K562 (cell line): Measurements from ENCODE around the gene FRMD4B. TPM values are rescaled to one million over a fixed set of nuclear protein-coding genes. Genes with fewer than 3 reads are reported as not detected.

Experiments
- ATAC-seq: fragments of 200-7000 bp; cut with Tn5 transposase; 3 replicates; pipeline ENCODE4 v1.9.1; 2020; ENCODE audit warnings: moderate library complexity
- BruUV-seq: library from RNA; stranded (reverse); fragments of 400-500 nt; replicated peaks from 2 replicates; lab custom pipeline; 2021; lab: Mats Ljungman, UMichigan
- CTCF ChIA-PET: fragments of 300-600 bp; formaldehyde crosslinking; extraction: SDS; loops from one replicate; lab custom pipeline; 2021; ENCODE audit warnings: low intra/inter-chr PET ratio; lab: Yijun Ruan, JAX
- POLR2A ChIA-PET: fragments of 300-600, 350-650 bp; sonication (Branson Sonifier 250); formaldehyde crosslinking; extraction: SDS; loops from one replicate; lab custom pipeline; 2021; ENCODE audit warnings: antibody characterized with exemption, inconsistent platforms; lab: Yijun Ruan, JAX
- DNase-seq, 4 experiments: peaks; one replicate each; pipeline versions ENCODE4 v3.0.0 to v3.0.0-alpha.2; 2011 to 2018; ENCODE audit warnings: low spot score in 3 of 4, mixed read lengths in 3 of 4; ENCODE audit errors: extremely low read depth in 1 of 4
- FAIRE-seq: peaks from 2 replicates; lab custom pipeline; 2011; peaks lifted over from hg19 to GRCh38; lab: Jason Lieb, UNC
- H2AFZ ChIP-seq: 2 replicates; pipeline ENCODE4 v1.6.0; 2011; ENCODE audit warnings: low read depth, low read length, control low read depth, inconsistent platforms
- H3K27ac ChIP-seq: fragments of 200-600 bp; 3 replicates; pipeline ENCODE4 v1.8.0; 2011; ENCODE audit warnings: low read depth, mild to moderate bottlenecking, control low read depth, inconsistent platforms, low read length, moderate library complexity, mixed read lengths; ENCODE audit errors: extremely low read depth
- H3K27me3 ChIP-seq, 2 experiments: fragments of 300-600 bp in 1 of 2; 2 replicates in 1 of 2; 3 replicates in 1 of 2; pipeline versions ENCODE4 v1.6.0 to v1.8.0; 2011; ENCODE audit warnings: inconsistent platforms in 2 of 2, low read length in 2 of 2, mild to moderate bottlenecking in 1 of 2, mixed read lengths in 1 of 2, moderate library complexity in 1 of 2; ENCODE audit not compliant: control insufficient read depth in 2 of 2, insufficient read depth in 2 of 2
- H3K36me3 ChIP-seq: fragments of 300-600 bp; 3 replicates; pipeline ENCODE4 v1.8.0; 2011; ENCODE audit warnings: mild to moderate bottlenecking, low read length, inconsistent platforms; ENCODE audit not compliant: control insufficient read depth, insufficient read depth
- H3K4me1 ChIP-seq, 2 experiments: fragments of 200-600 bp in 1 of 2; replicated peaks in 1 of 2; 2 replicates in 1 of 2; 3 replicates in 1 of 2; pipeline versions ENCODE4 v1.5.1 to v1.8.0; 2011; ENCODE audit warnings: inconsistent platforms in 2 of 2, low read length in 2 of 2, mild to moderate bottlenecking in 1 of 2, mixed read lengths in 1 of 2, moderate library complexity in 1 of 2; ENCODE audit not compliant: control insufficient read depth in 2 of 2, insufficient read depth in 2 of 2
- H3K4me2 ChIP-seq: 2 replicates; pipeline ENCODE4 v1.6.1; 2011; ENCODE audit warnings: low read length, control low read depth, inconsistent platforms, mixed read lengths; ENCODE audit not compliant: insufficient read depth
- H3K4me3 ChIP-seq: fragments of 200-600 bp; sonication (generic), shearing (Covaris generic); 2 replicates; pipeline ENCODE4 v1.5.1; 2016; ENCODE audit warnings: control low read depth, inconsistent platforms
- H3K79me2 ChIP-seq: fragments of 200-600 bp; 3 replicates; pipeline ENCODE4 v1.8.0; 2011; ENCODE audit warnings: low read length, inconsistent platforms; ENCODE audit not compliant: control insufficient read depth, insufficient read depth
- H3K9ac ChIP-seq, 2 experiments: 2 replicates each; pipeline versions ENCODE4 v1.6.0 to v1.6.1; 2011; ENCODE audit warnings: low read depth in 2 of 2, low read length in 2 of 2, control low read depth in 1 of 2, inconsistent platforms in 1 of 2, mild to moderate bottlenecking in 1 of 2, mixed read lengths in 1 of 2; ENCODE audit not compliant: insufficient read depth in 1 of 2
- H3K9me1 ChIP-seq: one replicate; pipeline ENCODE4 v1.6.0; 2011; ENCODE audit warnings: inconsistent platforms, mild to moderate bottlenecking, low read length, moderate library complexity; ENCODE audit not compliant: control insufficient read depth, insufficient read depth
- H3K9me3 ChIP-seq: replicated peaks from 2 replicates; pipeline ENCODE4 v1.5.1; 2011; ENCODE audit warnings: low read depth, low read length, inconsistent platforms; ENCODE audit not compliant: control insufficient read depth, insufficient read depth
- H4K20me1 ChIP-seq: replicated peaks from 2 replicates; pipeline ENCODE4 v1.6.1; 2011; ENCODE audit warnings: low read length, inconsistent platforms, mixed read lengths; ENCODE audit not compliant: control insufficient read depth, insufficient read depth
- AFF1 ChIP-seq, 2 experiments: fragments of 450-650 bp; IDR thresholded peaks; 2 replicates each; pipeline ENCODE4 v1.6.1; 2018; ENCODE audit warnings: mild to moderate bottlenecking in 2 of 2, low read depth in 1 of 2; ENCODE audit not compliant: partially characterized antibody in 2 of 2
- BMI1 ChIP-seq: fragments of 150-350 bp; IDR thresholded peaks from 2 replicates; pipeline ENCODE4 v1.6.1; 2014; ENCODE audit warnings: low read length
- BRCA1 ChIP-seq, 2 experiments: fragments of 450-650 bp in 1 of 2; sonication (generic) in 1 of 2; formaldehyde crosslinking in 1 of 2; IDR thresholded peaks; 2 replicates each; pipeline versions ENCODE4 v1.5.0 to v1.6.1; 2017 to 2020; ENCODE audit warnings: mild to moderate bottlenecking in 1 of 2, missing genetic modification reagents in 1 of 2
- CHD1 ChIP-seq: fragments of 200-600 bp; sonication (generic); IDR thresholded peaks from one replicate; pipeline ENCODE4 v1.6.1; 2012; ENCODE audit warnings: mild to moderate bottlenecking, moderate library complexity, low read length, inconsistent platforms
- GTF2E2 ChIP-seq: fragments of 200-800 bp; sonication (Bioruptor generic); IDR thresholded peaks from 2 replicates; pipeline ENCODE4 v1.6.1; 2016; ENCODE audit warnings: missing genetic modification characterization, missing compliant biosample characterization
- KAT2B ChIP-seq: IDR thresholded peaks from one replicate; pipeline ENCODE4 v1.6.1; 2012; ENCODE audit warnings: low read depth, mild to moderate bottlenecking, control low read depth, inconsistent platforms, low read length, moderate library complexity
- RBBP5 ChIP-seq: fragments of 200-600 bp; sonication (generic); IDR thresholded peaks from 2 replicates; pipeline ENCODE4 v1.6.1; 2012; ENCODE audit warnings: borderline replicate concordance, mild to moderate bottlenecking, low read length, control low read depth, inconsistent platforms; ENCODE audit not compliant: insufficient read depth, poor library complexity, severe bottlenecking
- RNF219 ChIP-seq: fragments of 250-450 bp; sonication (Bioruptor Pico); IDR thresholded peaks from 2 replicates; pipeline ENCODE4 v1.5.0; 2022; ENCODE audit warnings: mild to moderate bottlenecking
- SMARCA4 ChIP-seq: fragments of 450-650 bp; IDR thresholded peaks from 2 replicates; pipeline ENCODE4 v1.6.1; 2016
- STAG1 ChIP-seq: sonication (generic); formaldehyde crosslinking; IDR thresholded peaks from 2 replicates; pipeline ENCODE4 v1.5.0; 2020; ENCODE audit warnings: missing genetic modification reagents, borderline replicate concordance
- TBL1XR1 ChIP-seq, 2 experiments: IDR thresholded peaks; 2 replicates each; pipeline ENCODE4 v1.6.1; 2012; ENCODE audit warnings: improper control_type of control experiment in 2 of 2, low read length in 2 of 2, mild to moderate bottlenecking in 1 of 2
- TRIM28 ChIP-seq: fragments of 450-650 bp; IDR thresholded peaks from 2 replicates; pipeline ENCODE4 v1.6.1; 2017
- ZBTB9 ChIP-seq: fragments of 450-650 bp; formaldehyde crosslinking; IDR thresholded peaks from 2 replicates; pipeline ENCODE4 v1.4.0; 2020; ENCODE audit warnings: mild to moderate bottlenecking, moderate library complexity
- ZNF121 ChIP-seq: sonication (generic); formaldehyde crosslinking; conservative IDR thresholded peaks from 2 replicates; pipeline ENCODE4 v1.8.0; 2022; ENCODE audit warnings: missing genetic modification reagents
- ZNF551 ChIP-seq: fragments of 250-450 bp; sonication (Bioruptor Pico); IDR thresholded peaks from 2 replicates; pipeline ENCODE4 v1.5.0; 2021; ENCODE audit warnings: mild to moderate bottlenecking, moderate library complexity
- ZNF584 ChIP-seq: fragments of 200-800 bp; sonication (Bioruptor generic); IDR thresholded peaks from 2 replicates; pipeline ENCODE4 v1.6.1; 2016; ENCODE audit warnings: low read depth, mild to moderate bottlenecking, missing genetic modification characterization, missing compliant biosample characterization
- WGBS: fragments of 100-300 bp; shearing (Covaris generic); methylation state at CpG from one replicate; pipeline ENCODE4 v1.1.6; 2016; ENCODE audit warnings: low coverage, mixed read lengths; ENCODE audit not compliant: insufficient coverage; ENCODE audit errors: missing lambda C conversion rate; 5-methylcytosine and 5-hydroxymethylcytosine counted together
- in situ Hi-C: fragments of 300-500 bp; cut with MboI; formaldehyde crosslinking; loops from 4 replicates; pipeline ENCODE4 v1.15.0; 2018; ENCODE audit warnings: inconsistent platforms, mixed read lengths
- intact Hi-C: fragments of 100-400 bp; cut with micrococcal nuclease; formaldehyde crosslinking; loops from 2 replicates; pipeline ENCODE4 v1.14.2; 2022
- polyA plus RNA-seq, 8 experiments: library from polyadenylated mRNA; depleted of rRNA in 4 of 8; stranded (reverse) in 5 of 8; unstranded in 3 of 8; fragments of >200 nt; fragmentation: Nextera tagmentation in 2 of 8; fragmentation: Illumina TruSeq in 1 of 8; extraction: Ambion mirVana in 2 of 8; extraction: Trizol in 1 of 8; gene quantifications; 2 replicates each; pipeline versions ENCODE4 v1.2.1 to v1.2.3, GENCODE V29; 2011 to 2014; ENCODE audit warnings: inconsistent platforms in 1 of 8, missing spikeins in 1 of 8
- total RNA-seq, 7 experiments: library from RNA; depleted of rRNA in 6 of 7; stranded (reverse); fragments of >200 nt in 6 of 7; fragmentation: Illumina TruSeq in 2 of 7; extraction: Trizol in 2 of 7; gene quantifications; 2 replicates each; pipeline versions ENCODE4 v1.2.1 to v1.2.3, GENCODE V29; 2011 to 2021; ENCODE audit warnings: low replicate concordance in 1 of 7

The FRMD4B gene
- total and polyA plus RNA-seq, 9 of the 15 experiments (the other 6 are each of a cell fraction or from before 2014, with no cell fraction given): 0.03 to 0.09 (median 0.04) TPM; not detected in 3

GRCh38 chr3:69297501-69297900, 88.4 kb downstream of the FRMD4B start:
- 0% methylated on average over 2 of the region's 2 CpGs for WGBS
- BruUV-seq: no TSS peak
- DNase-seq (no peak), ATAC-seq (no peak), FAIRE-seq (no peak)
- Histone ChIP-seq H3K9ac (no peak overlapping the region), H3K9me3 (no peaks in the 10 kb centered on the region), H2AFZ (no peak overlapping the region), H3K4me3 (no peak overlapping the region), H3K27me3 (peaks cover 0 to 3% of the 10 kb centered on the region in 2 experiments; a peak in 1 of 5 replicates), H3K4me1 (no peaks in the 10 kb centered on the region), H3K79me2 (no peaks in the 10 kb centered on the region), H3K4me2 (no peak overlapping the region), H3K36me3 (no peaks in the 10 kb centered on the region), H3K9me1 (no peaks in the 10 kb centered on the region), H3K27ac (no peak overlapping the region), H4K20me1 (no peaks in the 10 kb centered on the region)
- no peak for TF ChIP-seq BMI1
- TF ChIP-seq CHD1: no peak
- TF ChIP-seq AFF1 (IDR thresholded peaks at IDR 0.05; ENCODE audit: low read depth in 1 of 2, partially characterized antibody in 2 of 2): no peak
- no peak for TF ChIP-seq RBBP5
- TF ChIP-seq ZBTB9 (CRISPR knock-in tag): no peak
- TF ChIP-seq ZNF584 (CRISPR knock-in tag): no peak
- no peak for TF ChIP-seq RNF219 (CRISPR knock-in tag)
- no peak for TF ChIP-seq SMARCA4
- TF ChIP-seq TRIM28: no peak
- TF ChIP-seq ZNF551: no peak
- no peak for TF ChIP-seq BRCA1 (IDR thresholded peaks at IDR 0.05)
- TF ChIP-seq BRCA1 (CRISPR knock-in tag; IDR thresholded peaks at IDR 0.05): no peak
- no peak for TF ChIP-seq STAG1 (CRISPR knock-in tag)
- TF ChIP-seq GTF2E2 (tag): no peak
- no peak for TF ChIP-seq KAT2B
- TF ChIP-seq ZNF121 (CRISPR knock-in tag): no peak
- no peak for TF ChIP-seq TBL1XR1 (IDR thresholded peaks at IDR 0.05; ENCODE audit: low read length in 2 of 2)
- intact Hi-C loops: no loop called here
- CTCF ChIA-PET: no interaction called here
- in situ Hi-C loops: no loop called here
- POLR2A ChIA-PET: no interaction called here
